Endothelial cell of umbilical vein (primary cell): Measurements from ENCODE around the gene FMNL2.

Source experiments
- CTCF ChIP-seq, 2 donors: IDR thresholded peaks; 1 replicate in 1 of 2; 2 replicates in 1 of 2; pipeline ENCODE4 v1.5.1; 2011; ENCODE audit warnings: low read length in 2 of 2, mild to moderate bottlenecking in 2 of 2, moderate library complexity in 2 of 2, control low read depth in 1 of 2, inconsistent platforms in 1 of 2, low read depth in 1 of 2; ENCODE audit not compliant: insufficient read depth in 1 of 2; ENCODE audit errors: extremely low read depth in 1 of 2
- EZH2 ChIP-seq: IDR thresholded peaks from 2 replicates; pipeline ENCODE4 v1.6.1; 2012; ENCODE audit warnings: borderline replicate concordance, low read depth, mild to moderate bottlenecking, moderate library complexity, low read length, inconsistent platforms; ENCODE audit not compliant: severe bottlenecking
- FOS ChIP-seq: IDR thresholded peaks from 2 replicates; pipeline ENCODE4 v1.6.1; 2011; ENCODE audit warnings: mild to moderate bottlenecking, low read length, moderate library complexity, borderline replicate concordance; ENCODE audit not compliant: insufficient read depth
- GATA2 ChIP-seq: IDR thresholded peaks from 2 replicates; pipeline ENCODE4 v1.7.0; 2011; ENCODE audit warnings: low read depth, mild to moderate bottlenecking, moderate library complexity, mixed read lengths, low read length; ENCODE audit not compliant: insufficient read length, insufficient read depth
- JUN ChIP-seq: IDR thresholded peaks from 2 replicates; pipeline ENCODE4 v1.6.1; 2011; ENCODE audit warnings: borderline replicate concordance, low read depth; ENCODE audit not compliant: insufficient read length, insufficient read depth
- MAX ChIP-seq: IDR thresholded peaks from 2 replicates; pipeline ENCODE4 v1.6.1; 2011; ENCODE audit not compliant: insufficient read depth, insufficient read length
- MYC ChIP-seq: IDR thresholded peaks from one replicate; pipeline ENCODE4 v1.6.1; 2011; ENCODE audit warnings: mild to moderate bottlenecking, low read depth, low read length
- POLR2A ChIP-seq: IDR thresholded peaks from 2 replicates; pipeline ENCODE4 v1.6.1; 2012; ENCODE audit warnings: low read depth, mild to moderate bottlenecking, control low read depth, low read length
- POLR2AphosphoS5 ChIP-seq: IDR thresholded peaks from 2 replicates; pipeline ENCODE4 v1.6.1; 2012; ENCODE audit warnings: low read depth, mild to moderate bottlenecking, control low read depth, low read length, moderate library complexity; ENCODE audit not compliant: insufficient read depth

- TF ChIP-seq CTCF (IDR thresholded peaks at IDR 0.05; ENCODE audit: extremely low read depth in 1 of 2, insufficient read depth in 1 of 2, low read depth in 1 of 2, low read length in 2 of 2) (no peak), POLR2AphosphoS5 (no peak), POLR2A (no peak), EZH2 (no peak), MAX (no peak), JUN (no peak), GATA2 (no peak), FOS (no peak), MYC (no peak)
Observed at GRCh38 chr2:152492911-152493310, 157.9 kb downstream of the FMNL2 start.
